ENCODE results near the gene SDHAF2. TPM values are rescaled to one million over a fixed set of nuclear protein-coding genes. Genes with fewer than 3 reads are reported as not detected.

SDHAF2 gene
- total RNA-seq, 1 experiment from 2014 or later, result 34.0 TPM

GRCh38 chr11:61485080-61485479 lies 55.2 kb downstream of the SDHAF2 start:
- ATAC-seq (no peak), DNase-seq (ENCODE audit: low read depth, low spot score) (no peak)
- H2AFZ ChIP-seq (ENCODE audit: low read depth, low read length, poor library complexity, severe bottlenecking), result no peak overlapping the region
- no peaks in the 10 kb centered on the region for H3K27me3 ChIP-seq (ENCODE audit: insufficient read depth, low read length)
- BruUV-seq (replicated peaks), result no TSS peak
- H3K4me2 ChIP-seq (ENCODE audit: low read length), result no peak overlapping the region
- CTCF ChIA-PET, result no interaction called here
- no peaks in the 10 kb centered on the region for H3K36me3 ChIP-seq (ENCODE audit: control insufficient read depth in 1 of 2, insufficient read depth in 2 of 2, low read length in 2 of 2)
- no peaks in the 10 kb centered on the region for H3K9me2 ChIP-seq (ENCODE audit: insufficient read depth)
- intact Hi-C loops (cut with micrococcal nuclease), result no loop called here
- H3K4me3 ChIP-seq (replicated peaks in 1 of 2; ENCODE audit: low read depth in 1 of 2, low read length in 2 of 2), result no peak overlapping the region
- H3K9me3 ChIP-seq (ENCODE audit: control insufficient read depth in 1 of 2, insufficient read depth in 1 of 2, low read depth in 1 of 2, low read length in 2 of 2), result no peaks in the 10 kb centered on the region; a peak in 1 of 4 replicates
- H3K9ac ChIP-seq (ENCODE audit: low read length), result no peak overlapping the region
- no peaks in the 10 kb centered on the region for H4K20me1 ChIP-seq (ENCODE audit: insufficient read depth)
- no peak for TF ChIP-seq FOSL1 (IDR thresholded peaks at IDR 0.05; ENCODE audit: low read depth)
- TF ChIP-seq POLR2AphosphoS5 (IDR thresholded peaks at IDR 0.05; ENCODE audit: low read depth, low read length), result no peak
- TF ChIP-seq CEBPB (IDR thresholded peaks at IDR 0.05; ENCODE audit: low read depth), result no peak
- TF ChIP-seq SRF (IDR thresholded peaks at IDR 0.05; ENCODE audit: low read depth), result no peak
- no peak for TF ChIP-seq YY1 (IDR thresholded peaks at IDR 0.05; ENCODE audit: extremely low read depth, insufficient replicate concordance, low read depth, low read length)
- TF ChIP-seq EZH2 (IDR thresholded peaks at IDR 0.05), result no peak
- RAD21 ChIA-PET (ENCODE audit: low non-redundant PET in 1 of 2, low total read pairs in 2 of 2, uncharacterized antibody in 2 of 2, unreplicated experiment in 2 of 2), result no interaction called here
- H3K4me1 ChIP-seq (ENCODE audit: control insufficient read depth in 1 of 2, insufficient read depth in 2 of 2, low read length in 2 of 2), result peaks cover 0 to 13% of the 10 kb centered on the region in 2 experiments; a peak in 1 of 4 replicates
- POLR2A ChIA-PET, result no interaction called here
- no peaks in the 10 kb centered on the region for H3K79me2 ChIP-seq (ENCODE audit: insufficient read depth, low read length)
- H3K27ac ChIP-seq (ENCODE audit: low read depth, low read length), result no peak overlapping the region

- intact Hi-C loops (cut with micrococcal nuclease), result no loop called here
- DNase-seq (ENCODE audit: low read depth, low spot score) (no peak), ATAC-seq (no peak)
- no peak overlapping the region for H3K4me3 ChIP-seq (replicated peaks in 1 of 2; ENCODE audit: low read depth in 1 of 2, low read length in 2 of 2)
- no peaks in the 10 kb centered on the region for H3K36me3 ChIP-seq (ENCODE audit: control insufficient read depth in 1 of 2, insufficient read depth in 2 of 2, low read length in 2 of 2)
- RAD21 ChIA-PET (ENCODE audit: low non-redundant PET in 1 of 2, low total read pairs in 2 of 2, uncharacterized antibody in 2 of 2, unreplicated experiment in 2 of 2), result no interaction called here
- H3K9me2 ChIP-seq (ENCODE audit: insufficient read depth), result no peaks in the 10 kb centered on the region
- CTCF ChIA-PET, result no interaction called here
- H3K4me2 ChIP-seq (ENCODE audit: low read length), result no peak overlapping the region
- no peak overlapping the region for H3K9ac ChIP-seq (ENCODE audit: low read length)
- TF ChIP-seq CBX3 (IDR thresholded peaks at IDR 0.05; ENCODE audit: low read depth) (no peak), YY1 (IDR thresholded peaks at IDR 0.05; ENCODE audit: extremely low read depth, insufficient replicate concordance, low read depth, low read length) (no peak), REST (IDR thresholded peaks at IDR 0.05; ENCODE audit: low read depth) (no peak), EZH2 (IDR thresholded peaks at IDR 0.05) (no peak), POLR2AphosphoS5 (IDR thresholded peaks at IDR 0.05; ENCODE audit: low read depth, low read length) (no peak), ZFX (IDR thresholded peaks at IDR 0.05) (no peak)
- no peaks in the 10 kb centered on the region for H3K27me3 ChIP-seq (ENCODE audit: insufficient read depth, low read length)
- no TSS peak for BruUV-seq (replicated peaks)
- POLR2A ChIA-PET, result no interaction called here
- no peaks in the 10 kb centered on the region for H3K79me2 ChIP-seq (ENCODE audit: insufficient read depth, low read length)
- H3K27ac ChIP-seq (ENCODE audit: low read depth, low read length), result no peak overlapping the region
- H3K9me3 ChIP-seq (ENCODE audit: control insufficient read depth in 1 of 2, insufficient read depth in 1 of 2, low read depth in 1 of 2, low read length in 2 of 2), result no peaks in the 10 kb centered on the region; a peak in 1 of 4 replicates
- no peak overlapping the region for H2AFZ ChIP-seq (ENCODE audit: low read depth, low read length, poor library complexity, severe bottlenecking)
- no peaks in the 10 kb centered on the region for H4K20me1 ChIP-seq (ENCODE audit: insufficient read depth)
- H3K4me1 ChIP-seq (ENCODE audit: control insufficient read depth in 1 of 2, insufficient read depth in 2 of 2, low read length in 2 of 2), result peaks cover 0 to 13% of the 10 kb centered on the region in 2 experiments; a peak in 1 of 4 replicates
Measured at GRCh38 chr11:61486011-61486620, 56.2 kb downstream of the SDHAF2 start.
